ENCODE data around the gene FBXO28. TPM values are rescaled to one million over a fixed set of nuclear protein-coding genes. Genes with fewer than 3 reads are reported as not detected.

The FBXO28 gene
- total RNA-seq, 1 donor from 2014 or later = 32.6 TPM

DNA sequence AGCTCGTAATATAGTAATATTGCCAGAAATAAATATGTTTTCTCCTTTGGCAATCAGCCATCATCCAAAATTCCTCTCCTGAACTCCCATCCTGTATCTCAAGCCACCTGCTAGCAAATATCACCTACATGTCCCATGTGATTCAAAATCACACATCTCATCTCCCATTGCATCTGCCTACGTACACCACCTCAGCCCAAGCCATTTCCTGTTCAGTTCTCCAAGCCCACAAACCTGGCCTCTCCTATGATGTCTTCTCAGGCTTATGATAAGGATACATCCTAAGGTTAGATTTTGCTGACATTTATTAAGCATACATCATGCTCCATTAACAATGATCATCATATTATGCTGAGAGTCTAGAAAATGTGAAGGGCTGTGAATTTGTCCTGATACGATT, 37.2 kb downstream of the FBXO28 start:
- Histone ChIP-seq H4K20me1 (ENCODE audit: insufficient read depth, low read length) (peaks cover 3% of the 10 kb centered on the region), H3K27ac (ENCODE audit: low read depth, low read length) (no peak overlapping the region), H3K27me3 (ENCODE audit: insufficient read depth, low read length) (no peaks in the 10 kb centered on the region), H2AFZ (ENCODE audit: low read depth, low read length) (no peak overlapping the region), H3K4me3 (ENCODE audit: insufficient read depth, low read depth, low read length) (no peak overlapping the region), H3K79me2 (ENCODE audit: insufficient read depth, low read length) (no peaks in the 10 kb centered on the region), H3K4me1 (ENCODE audit: insufficient read depth, low read length) (no peaks in the 10 kb centered on the region), H3K9me3 (ENCODE audit: insufficient read depth, low read depth, low read length) (no peaks in the 10 kb centered on the region), H3K4me2 (ENCODE audit: low read length) (no peak overlapping the region), H3K36me3 (ENCODE audit: insufficient read depth, low read length) (peaks cover 12% of the 10 kb centered on the region), H3K9ac (ENCODE audit: low read length) (no peak overlapping the region)
- no peak for TF ChIP-seq EZH2 (IDR thresholded peaks at IDR 0.05; ENCODE audit: insufficient read depth, low read length)
- Mint-ChIP-seq H3K27me3 (ENCODE audit: low read depth, unreplicated experiment) (no peaks in the 10 kb centered on the region), H3K9me3 (ENCODE audit: unreplicated experiment) (no peaks in the 10 kb centered on the region), H3K4me3 (ENCODE audit: unreplicated experiment) (no peak overlapping the region), H3K4me1 (ENCODE audit: low read depth, unreplicated experiment) (peaks cover 3% of the 10 kb centered on the region), H3K27ac (ENCODE audit: unreplicated experiment) (no peak overlapping the region), H3K36me3 (ENCODE audit: low read depth, unreplicated experiment) (peaks cover 3% of the 10 kb centered on the region)
- FAIRE-seq = no peak
- no peak for DNase-seq (ENCODE audit: low read depth)

DNA sequence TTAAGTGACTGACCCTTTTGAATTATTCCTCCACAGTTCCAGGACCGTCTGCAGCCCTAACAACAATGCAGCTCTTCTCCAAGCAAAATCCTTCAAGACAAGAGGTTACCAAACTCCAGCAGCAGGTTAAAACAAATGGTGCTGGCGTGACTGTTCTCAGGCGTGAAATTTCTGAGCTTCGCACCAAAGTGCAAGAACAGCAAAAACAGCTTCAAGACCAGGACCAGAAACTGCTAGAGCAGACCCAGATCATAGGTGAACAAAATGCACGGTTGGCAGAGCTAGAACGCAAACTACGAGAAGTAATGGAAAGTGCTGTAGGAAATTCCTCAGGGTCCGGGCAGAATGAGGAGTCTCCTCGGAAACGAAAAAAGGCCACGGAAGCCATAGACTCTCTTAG, 43.4 kb downstream of the FBXO28 start:
- no peak overlapping the region for H3K4me3 Mint-ChIP-seq (ENCODE audit: unreplicated experiment)
- no peak overlapping the region for H3K4me2 ChIP-seq (ENCODE audit: low read length)
- H3K9ac ChIP-seq (ENCODE audit: low read length) = no peak overlapping the region
- no peak for TF ChIP-seq EZH2 (IDR thresholded peaks at IDR 0.05; ENCODE audit: insufficient read depth, low read length)
- TF ChIP-seq, protein P1, sequence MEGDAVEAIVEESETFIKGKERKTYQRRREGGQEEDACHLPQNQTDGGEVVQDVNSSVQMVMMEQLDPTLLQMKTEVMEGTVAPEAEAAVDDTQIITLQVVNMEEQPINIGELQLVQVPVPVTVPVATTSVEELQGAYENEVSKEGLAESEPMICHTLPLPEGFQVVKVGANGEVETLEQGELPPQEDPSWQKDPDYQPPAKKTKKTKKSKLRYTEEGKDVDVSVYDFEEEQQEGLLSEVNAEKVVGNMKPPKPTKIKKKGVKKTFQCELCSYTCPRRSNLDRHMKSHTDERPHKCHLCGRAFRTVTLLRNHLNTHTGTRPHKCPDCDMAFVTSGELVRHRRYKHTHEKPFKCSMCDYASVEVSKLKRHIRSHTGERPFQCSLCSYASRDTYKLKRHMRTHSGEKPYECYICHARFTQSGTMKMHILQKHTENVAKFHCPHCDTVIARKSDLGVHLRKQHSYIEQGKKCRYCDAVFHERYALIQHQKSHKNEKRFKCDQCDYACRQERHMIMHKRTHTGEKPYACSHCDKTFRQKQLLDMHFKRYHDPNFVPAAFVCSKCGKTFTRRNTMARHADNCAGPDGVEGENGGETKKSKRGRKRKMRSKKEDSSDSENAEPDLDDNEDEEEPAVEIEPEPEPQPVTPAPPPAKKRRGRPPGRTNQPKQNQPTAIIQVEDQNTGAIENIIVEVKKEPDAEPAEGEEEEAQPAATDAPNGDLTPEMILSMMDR (IDR thresholded peaks at IDR 0.05; ENCODE audit: insufficient read depth, low read depth, low read length) = no peak
- H3K79me2 ChIP-seq (ENCODE audit: insufficient read depth, low read length) = no peaks in the 10 kb centered on the region
- no peak overlapping the region for H3K27ac ChIP-seq (ENCODE audit: low read depth, low read length)
- peaks cover 3% of the 10 kb centered on the region for H3K4me1 Mint-ChIP-seq (ENCODE audit: low read depth, unreplicated experiment)
- H3K27me3 ChIP-seq (ENCODE audit: insufficient read depth, low read length) = no peaks in the 10 kb centered on the region
- peaks cover 11% of the 10 kb centered on the region for H3K36me3 Mint-ChIP-seq (ENCODE audit: low read depth, unreplicated experiment)
- no peaks in the 10 kb centered on the region for H3K9me3 Mint-ChIP-seq (ENCODE audit: unreplicated experiment)
- H3K4me3 ChIP-seq (ENCODE audit: insufficient read depth, low read depth, low read length) = no peak overlapping the region
- no peaks in the 10 kb centered on the region for H3K9me3 ChIP-seq (ENCODE audit: insufficient read depth, low read depth, low read length)
- DNase-seq (ENCODE audit: low read depth) (no peak), FAIRE-seq (no peak)
- H2AFZ ChIP-seq (ENCODE audit: low read depth, low read length) = no peak overlapping the region
- no peaks in the 10 kb centered on the region for H3K4me1 ChIP-seq (ENCODE audit: insufficient read depth, low read length)
- H3K27ac Mint-ChIP-seq (ENCODE audit: unreplicated experiment) = no peak overlapping the region
- H4K20me1 ChIP-seq (ENCODE audit: insufficient read depth, low read length) = peaks cover 3% of the 10 kb centered on the region
- peaks cover 46% of the 10 kb centered on the region for H3K36me3 ChIP-seq (ENCODE audit: insufficient read depth, low read length)
- no peaks in the 10 kb centered on the region for H3K27me3 Mint-ChIP-seq (ENCODE audit: low read depth, unreplicated experiment)

DNA sequence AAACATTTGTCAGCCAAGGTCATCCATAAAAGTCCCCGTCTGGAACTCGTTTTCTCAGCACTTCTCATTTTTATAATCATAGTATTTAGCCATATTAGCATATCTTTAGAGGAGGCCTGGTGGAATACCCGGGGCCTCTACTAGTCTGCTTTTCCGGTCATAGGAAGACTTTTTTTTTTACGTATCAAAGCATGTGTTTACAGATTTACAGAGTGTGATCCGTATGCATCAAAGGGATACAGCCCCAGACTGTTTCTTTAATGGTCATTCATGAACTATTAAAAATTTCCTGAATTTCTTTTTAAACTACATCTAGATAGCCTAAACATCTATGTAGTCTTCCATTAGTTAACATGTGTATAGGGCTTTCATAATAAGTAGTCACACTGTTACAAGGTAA, 45.6 kb downstream of the FBXO28 start:
- H3K9me3 Mint-ChIP-seq (ENCODE audit: unreplicated experiment) = no peaks in the 10 kb centered on the region
- H4K20me1 ChIP-seq (ENCODE audit: insufficient read depth, low read length) = no peaks in the 10 kb centered on the region
- H3K4me3 Mint-ChIP-seq (ENCODE audit: unreplicated experiment) = no peak overlapping the region
- no peak overlapping the region for H3K27ac Mint-ChIP-seq (ENCODE audit: unreplicated experiment)
- DNase-seq (ENCODE audit: low read depth) (no peak), FAIRE-seq (no peak)
- H3K27ac ChIP-seq (ENCODE audit: low read depth, low read length) = no peak overlapping the region
- no peaks in the 10 kb centered on the region for H3K4me1 ChIP-seq (ENCODE audit: insufficient read depth, low read length)
- TF ChIP-seq EZH2 (IDR thresholded peaks at IDR 0.05; ENCODE audit: insufficient read depth, low read length) = no peak
- TF ChIP-seq, protein P1 (IDR thresholded peaks at IDR 0.05; ENCODE audit: insufficient read depth, low read depth, low read length) = no peak
- no peaks in the 10 kb centered on the region for H3K9me3 ChIP-seq (ENCODE audit: insufficient read depth, low read depth, low read length)
- no peaks in the 10 kb centered on the region for H3K79me2 ChIP-seq (ENCODE audit: insufficient read depth, low read length)
- no peak overlapping the region for H3K4me3 ChIP-seq (ENCODE audit: insufficient read depth, low read depth, low read length)
- no peak overlapping the region for H3K4me2 ChIP-seq (ENCODE audit: low read length)
- H3K27me3 Mint-ChIP-seq (ENCODE audit: low read depth, unreplicated experiment) = no peaks in the 10 kb centered on the region
- peaks cover 3% of the 10 kb centered on the region for H3K4me1 Mint-ChIP-seq (ENCODE audit: low read depth, unreplicated experiment)
- H3K36me3 ChIP-seq (ENCODE audit: insufficient read depth, low read length) = peaks cover 37% of the 10 kb centered on the region
- H3K36me3 Mint-ChIP-seq (ENCODE audit: low read depth, unreplicated experiment) = peaks cover 8% of the 10 kb centered on the region
- H3K9ac ChIP-seq (ENCODE audit: low read length) = no peak overlapping the region
- no peaks in the 10 kb centered on the region for H3K27me3 ChIP-seq (ENCODE audit: insufficient read depth, low read length)
- H2AFZ ChIP-seq (ENCODE audit: low read depth, low read length) = no peak overlapping the region

All from astrocyte (in vitro differentiated cells and primary cell).